Activated T-cell treated with anti-CD3 and anti-CD28 coated beads for 48 hours (primary cell): Measurements from ENCODE around the gene MAGOHB.
"Not testable (repeated sequence)": the region's sequence is repeated elsewhere in the genome, so short reads cannot be mapped to it uniquely, and the experiment has no call there.

Experiments
- DNase-seq: peaks from one replicate; pipeline ENCODE4 v3.0.0-alpha.2; 2020; ENCODE audit warnings: low read depth

The MAGOHB gene

DNA sequence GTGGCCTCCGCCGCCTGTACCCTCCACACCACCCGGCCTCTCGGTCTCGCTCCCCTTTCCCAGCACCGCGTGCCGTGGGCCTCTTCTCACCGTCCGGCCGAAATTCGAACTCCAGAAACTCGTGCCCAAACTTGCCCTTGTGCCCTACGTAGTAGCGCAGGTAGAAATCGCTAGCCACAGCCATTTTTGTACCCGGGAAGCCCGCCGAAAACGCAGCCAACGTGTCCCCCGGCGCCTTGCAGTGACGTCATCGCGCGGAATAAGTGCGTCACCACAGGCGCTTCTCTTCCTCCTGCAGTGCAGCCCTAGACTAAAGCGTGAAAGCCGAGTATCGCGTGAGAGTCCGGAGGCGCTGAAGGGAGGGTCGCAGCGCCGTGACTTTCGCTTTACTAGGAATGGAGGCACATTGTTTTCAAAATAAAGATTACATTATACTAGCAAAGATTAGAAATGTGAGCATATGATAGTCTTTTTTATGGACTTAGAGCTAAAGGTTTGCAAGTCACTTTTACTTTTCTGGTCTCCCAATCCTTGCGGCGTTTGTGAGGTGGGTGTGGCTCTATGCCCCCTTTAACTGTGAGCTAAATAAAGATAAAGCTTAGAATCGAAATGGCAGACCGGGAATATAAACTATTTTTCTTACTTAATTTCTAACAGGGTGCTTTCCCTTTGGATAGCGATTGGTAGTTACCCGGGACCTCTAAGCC, at the start of gene MAGOHB:
Gene MAGOHB (minus strand): TSS at position 261 of the 707 bp plus-strand sequence. CDS start 77 bp downstream, at position 184.
- peak; percentile 98 for DNase-seq

DNA sequence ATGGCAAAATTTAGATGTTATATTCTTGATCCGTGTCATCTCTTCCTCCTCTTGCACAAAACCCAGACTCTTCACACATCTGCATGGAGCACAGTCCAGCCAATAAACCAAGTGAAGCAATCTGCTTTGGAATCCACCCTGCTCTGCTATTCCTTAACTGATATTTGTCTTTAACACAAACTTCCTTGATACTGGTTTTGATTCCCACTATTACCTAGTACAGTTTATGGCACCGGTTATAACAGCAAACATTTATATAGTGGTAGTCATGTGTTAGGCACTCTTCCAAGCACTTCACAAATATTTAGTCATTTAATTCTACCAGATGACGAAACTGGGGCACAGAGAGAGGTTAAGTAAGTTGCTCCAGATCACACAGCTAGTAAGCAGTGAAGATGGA, 47.9 kb upstream of the MAGOHB start:
- no peak for DNase-seq

DNA sequence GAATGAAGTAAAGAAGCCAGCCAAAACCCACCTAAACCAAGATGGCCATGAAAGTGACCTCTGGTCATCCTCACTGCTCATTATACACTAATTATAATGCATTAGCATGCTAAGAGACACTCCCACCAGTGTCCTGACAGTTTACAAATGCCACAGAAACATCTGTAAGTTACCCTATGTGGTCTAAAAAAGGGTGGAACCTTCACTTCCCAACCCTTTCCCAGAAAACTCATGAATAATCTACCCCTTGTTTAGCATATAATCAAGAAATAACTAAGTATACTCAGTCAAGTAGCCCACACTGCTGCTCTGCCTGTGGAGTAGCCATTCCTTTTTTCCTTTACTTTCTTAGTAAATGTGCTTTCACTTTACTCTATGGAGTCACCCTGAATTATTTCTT, 40.6 kb upstream of the MAGOHB start:
- DNase-seq, result no peak

DNA sequence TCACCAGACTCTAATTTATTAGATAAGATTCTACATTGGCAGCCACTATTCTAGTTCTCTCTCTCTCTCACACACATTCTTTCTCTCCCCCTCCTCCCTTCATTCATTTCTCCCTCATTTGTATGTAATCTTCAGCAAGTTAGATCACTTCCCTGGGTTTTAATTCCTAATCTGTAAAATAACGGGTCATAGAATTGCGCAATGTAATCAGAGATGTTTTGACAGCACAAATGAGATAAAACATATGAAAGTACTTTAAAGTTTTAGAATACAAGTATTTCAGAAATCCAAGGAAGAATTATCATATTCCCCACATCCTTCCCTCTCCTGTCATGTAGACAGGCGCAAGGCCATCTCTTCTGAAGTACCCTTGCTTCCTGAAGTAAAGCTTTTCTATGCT, 38.8 kb upstream of the MAGOHB start:
- DNase-seq, result no peak

DNA sequence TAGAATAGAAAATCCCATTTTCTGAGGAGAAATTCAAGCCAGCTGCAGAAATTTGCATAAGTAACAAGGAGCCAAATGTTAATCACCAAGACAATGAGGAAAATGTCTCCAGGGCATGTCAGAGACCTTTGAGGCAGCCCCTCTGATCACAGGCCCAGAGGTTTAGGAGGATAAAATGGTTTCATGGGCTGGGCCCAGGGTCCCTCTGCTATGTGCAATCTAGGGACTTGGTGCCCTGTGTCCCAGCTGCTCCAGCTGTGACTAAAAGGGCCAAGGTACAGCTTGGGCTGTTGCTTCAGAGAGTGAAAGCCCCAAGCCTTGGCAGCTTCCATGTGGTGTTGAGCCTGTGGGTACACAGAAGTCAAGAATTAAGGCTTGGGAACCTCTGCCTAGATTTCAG, 33.2 kb upstream of the MAGOHB start:
- DNase-seq, result not testable (repeated sequence)

DNA sequence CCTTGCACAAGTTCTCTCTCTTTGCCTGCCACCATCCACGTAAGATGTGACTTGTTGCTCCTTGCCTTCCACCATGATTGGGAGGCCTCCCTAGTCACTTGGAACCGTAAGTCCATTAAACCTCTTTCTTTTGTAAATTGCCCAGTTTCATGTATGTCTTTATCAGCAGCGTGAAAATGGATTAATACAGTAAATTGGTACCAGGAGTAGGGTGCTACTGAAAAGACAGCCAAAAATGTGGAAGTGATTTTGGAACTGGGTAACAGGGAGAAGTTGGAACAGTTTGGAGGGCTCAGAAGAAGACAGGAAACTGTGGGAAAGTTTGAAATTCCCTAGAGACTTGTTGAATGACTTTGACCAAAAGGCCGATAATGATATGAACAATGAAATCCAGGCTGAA, 32.5 kb upstream of the MAGOHB start:
- DNase-seq, result no peak

DNA sequence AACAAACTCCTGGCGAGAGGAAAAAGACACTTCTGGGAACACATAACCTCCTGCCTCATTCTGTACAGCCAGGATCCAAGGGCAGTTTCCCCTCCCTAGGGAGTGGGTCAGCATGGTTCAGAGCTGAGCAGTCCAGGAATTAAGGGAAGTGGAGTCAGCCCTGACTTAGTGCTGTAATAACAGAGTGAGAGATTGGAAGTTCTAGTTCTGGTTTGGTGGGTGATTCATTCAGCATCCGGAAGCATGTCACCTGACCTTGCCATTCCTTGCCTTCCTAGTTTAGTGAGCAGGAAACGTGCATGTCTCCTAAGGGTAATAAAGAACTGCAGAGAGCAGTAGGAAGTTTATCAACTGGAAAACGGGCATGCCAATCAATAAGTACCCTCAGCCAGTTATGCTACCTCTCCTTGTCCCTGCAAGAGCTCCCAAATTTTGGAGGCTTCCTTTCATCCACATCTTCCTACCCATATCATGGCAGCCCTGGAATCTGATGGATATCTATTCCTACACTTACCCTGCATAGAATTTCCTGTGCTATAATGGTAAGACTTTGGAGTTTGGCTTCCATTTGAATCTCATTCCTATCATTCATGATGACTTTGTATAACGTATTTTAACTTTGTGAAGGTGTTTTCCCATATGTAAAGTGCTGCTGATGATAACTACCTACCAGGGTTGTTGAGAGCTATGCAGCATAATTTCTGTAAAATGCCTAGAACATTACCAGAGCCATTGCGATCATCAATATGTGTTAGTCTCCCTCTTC, 28.5 kb upstream of the MAGOHB start:
- no peak for DNase-seq

DNA sequence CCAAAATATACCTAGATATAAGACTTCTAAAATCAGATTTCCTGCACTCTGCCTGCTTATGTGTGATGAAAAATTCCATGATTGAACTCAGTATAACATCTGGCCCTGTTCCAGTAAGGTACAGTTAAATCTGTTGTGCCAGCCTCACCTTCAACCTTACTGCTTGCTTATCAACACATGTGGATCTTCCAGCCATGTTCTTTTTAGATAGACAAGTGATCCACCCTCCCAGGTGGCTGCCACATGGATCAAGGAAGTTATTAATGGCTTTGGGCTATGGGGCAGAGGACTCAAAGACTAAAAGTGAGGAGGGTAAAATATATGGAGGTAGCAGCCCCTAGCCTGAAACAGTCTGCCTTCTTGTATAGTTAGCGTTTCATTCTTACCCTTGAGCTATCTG, 25.3 kb upstream of the MAGOHB start:
- DNase-seq, result no peak

DNA sequence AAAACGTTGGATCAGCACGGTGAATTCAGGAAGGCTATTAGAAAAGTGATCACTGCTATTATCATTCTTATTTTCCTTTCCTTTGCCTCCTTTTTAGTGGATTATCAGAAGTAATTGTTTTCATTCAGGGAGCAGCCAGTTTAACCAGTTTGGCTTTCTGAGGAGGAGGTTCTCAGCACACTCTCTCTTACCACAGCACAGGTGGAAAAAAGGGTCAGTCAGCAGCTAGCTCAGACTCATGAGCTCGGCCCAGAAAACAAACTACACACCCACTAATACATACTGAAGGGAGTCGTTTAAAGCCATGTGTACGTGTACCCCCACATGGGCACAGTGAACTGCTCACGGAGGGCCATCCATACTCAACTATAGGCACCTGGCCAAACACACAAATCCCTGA, 23.2 kb upstream of the MAGOHB start:
- DNase-seq, result no peak

DNA sequence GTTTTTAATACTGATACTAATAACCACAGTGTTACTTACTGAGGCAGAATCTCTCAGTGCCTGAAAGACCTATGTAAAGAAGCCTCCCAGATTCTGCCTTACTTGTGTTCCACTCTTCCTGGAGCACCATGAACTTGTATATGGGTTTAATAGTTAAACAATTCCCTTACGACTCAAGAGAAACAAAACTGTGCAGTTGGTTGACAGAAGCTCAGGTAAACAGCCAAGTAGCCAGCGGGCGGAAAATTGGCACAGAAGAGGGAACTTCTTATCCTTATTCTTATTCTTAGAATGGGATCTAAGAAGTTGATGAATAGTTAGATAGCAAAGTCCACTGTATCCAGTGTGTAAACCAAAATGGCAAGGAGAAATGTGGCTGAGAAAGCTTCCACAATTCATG, 22.7 kb upstream of the MAGOHB start:
- no peak for DNase-seq

DNA sequence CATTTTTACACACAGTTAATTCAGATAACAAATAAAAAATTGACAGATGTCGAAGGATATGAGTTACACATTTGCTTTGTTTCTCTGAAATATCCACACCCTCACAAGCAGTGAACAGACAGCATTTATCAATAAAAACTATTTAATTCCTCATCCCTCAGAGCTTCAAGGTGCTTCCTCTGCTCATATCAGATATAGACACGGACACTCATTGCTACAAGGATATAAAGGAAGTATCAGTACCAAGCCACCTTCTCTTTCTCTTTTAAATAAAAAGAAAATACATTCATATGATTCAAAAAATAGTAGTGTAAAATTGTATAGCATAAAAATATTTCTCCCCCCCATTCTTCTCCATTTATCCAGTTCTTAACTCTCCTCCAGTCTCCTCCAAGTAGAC, 21.9 kb upstream of the MAGOHB start:
- no peak for DNase-seq

DNA sequence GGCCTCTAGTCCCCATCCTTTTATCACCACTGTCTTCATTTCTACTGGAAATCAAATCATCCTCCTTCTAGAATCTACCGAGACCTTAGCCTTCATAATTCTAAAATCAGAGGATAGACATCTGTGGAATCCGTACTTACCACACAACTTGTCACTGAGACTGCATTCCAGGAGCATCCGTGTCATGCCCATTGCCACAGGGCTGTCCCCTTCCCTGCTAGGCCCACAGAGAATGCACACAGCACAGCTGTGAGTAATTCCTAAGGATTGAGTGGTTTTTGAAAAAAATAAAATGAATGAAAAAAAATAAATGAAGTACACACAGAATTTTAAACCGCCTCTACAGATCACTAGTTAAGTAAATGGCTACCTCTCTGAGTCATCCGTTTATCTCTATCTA, 21.0 kb upstream of the MAGOHB start:
- no peak for DNase-seq

DNA sequence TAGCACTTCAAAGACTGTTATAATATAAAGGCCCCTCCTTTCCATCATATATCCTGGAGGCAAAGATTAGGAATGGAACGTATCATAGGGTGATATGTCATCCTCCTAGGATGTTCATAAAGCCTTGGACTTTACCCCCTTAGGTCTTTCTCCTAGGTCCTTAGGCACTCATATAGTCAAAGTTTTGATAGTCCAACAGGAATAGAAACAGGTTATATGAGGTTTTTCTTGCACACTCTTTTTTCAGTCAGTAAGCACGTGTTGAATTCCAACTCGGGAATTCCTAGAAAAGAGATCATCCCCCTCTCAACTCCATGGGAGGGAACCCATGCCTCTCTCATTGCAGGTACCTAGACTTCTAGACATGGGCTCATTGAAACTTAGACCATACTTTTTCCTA, 20.1 kb upstream of the MAGOHB start:
- no peak for DNase-seq

DNA sequence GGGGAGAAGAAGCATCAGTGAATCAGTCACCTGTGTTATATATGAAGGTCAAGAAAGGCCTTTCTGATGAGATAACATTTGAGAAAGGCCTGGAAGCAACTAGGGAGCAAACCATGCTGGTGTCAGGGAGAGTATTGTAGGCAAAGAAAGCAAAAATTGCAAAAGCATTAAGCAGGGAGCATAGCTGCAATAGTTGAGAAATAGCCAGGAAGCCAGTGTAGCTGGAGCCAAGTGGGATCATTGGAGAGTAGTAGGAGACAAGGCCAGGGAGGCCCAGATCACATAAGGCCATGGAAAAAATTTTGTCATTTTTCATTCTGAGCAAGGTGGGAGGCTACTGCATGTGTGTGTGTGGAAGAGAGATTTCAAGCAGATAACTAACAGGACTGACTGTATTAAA, 18.8 kb upstream of the MAGOHB start:
- DNase-seq, result no peak

DNA sequence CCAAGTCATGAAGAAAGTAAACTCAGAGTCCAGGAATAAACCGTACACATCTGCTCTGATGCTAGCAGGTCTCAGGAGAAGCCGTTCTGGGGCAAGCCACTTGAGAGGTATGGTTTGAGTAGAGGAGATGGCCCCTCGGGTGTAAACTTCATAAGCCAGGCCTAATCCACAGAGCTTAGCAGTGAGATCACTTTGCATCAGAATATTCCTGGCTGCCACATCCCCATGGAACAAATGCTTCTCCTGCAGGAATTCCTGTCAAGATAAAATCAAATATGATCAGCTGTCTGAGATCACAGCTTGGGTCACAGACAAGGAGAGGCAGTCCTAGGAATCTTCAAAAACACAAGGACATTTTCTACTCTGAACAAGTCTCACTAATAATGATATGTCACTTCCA, 11.2 kb upstream of the MAGOHB start:
- no peak for DNase-seq

DNA sequence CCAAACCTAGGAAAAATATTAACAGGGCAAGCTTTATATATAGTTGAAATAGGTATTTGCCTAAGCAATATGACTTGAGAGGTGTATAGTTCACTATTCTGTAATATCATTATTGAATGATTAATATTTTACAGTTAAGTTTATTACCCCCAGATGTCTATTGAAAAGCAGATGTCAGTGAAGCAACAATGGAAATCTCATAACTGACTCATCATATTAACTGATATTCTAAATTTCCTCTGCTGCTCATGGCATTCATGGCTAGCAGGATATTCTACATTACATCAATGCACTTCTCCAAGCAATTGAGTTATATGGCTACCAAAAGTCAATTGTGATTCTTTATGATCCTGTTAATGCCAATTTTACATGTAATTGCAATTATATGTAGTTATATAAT, 9.7 kb upstream of the MAGOHB start:
- DNase-seq, result no peak

DNA sequence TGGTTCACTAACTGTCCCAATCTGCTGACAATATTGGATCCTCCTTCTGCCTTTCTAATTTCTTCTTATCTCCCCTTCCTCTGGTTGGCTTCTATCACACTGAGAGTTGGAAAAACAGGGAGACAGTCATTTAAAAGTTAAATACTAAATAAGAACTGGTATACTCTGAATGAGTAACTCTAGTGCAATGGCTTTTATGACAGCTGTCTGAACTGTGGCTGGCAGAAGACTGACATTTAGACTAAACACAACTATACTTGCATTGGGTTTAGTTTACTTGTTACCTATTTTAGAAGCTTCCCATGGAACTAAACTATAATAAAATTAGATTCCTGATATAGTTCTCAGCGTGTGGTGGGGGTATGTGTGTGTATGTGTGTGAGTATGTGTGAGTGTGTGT, 7.9 kb upstream of the MAGOHB start:
- DNase-seq, result no peak

DNA sequence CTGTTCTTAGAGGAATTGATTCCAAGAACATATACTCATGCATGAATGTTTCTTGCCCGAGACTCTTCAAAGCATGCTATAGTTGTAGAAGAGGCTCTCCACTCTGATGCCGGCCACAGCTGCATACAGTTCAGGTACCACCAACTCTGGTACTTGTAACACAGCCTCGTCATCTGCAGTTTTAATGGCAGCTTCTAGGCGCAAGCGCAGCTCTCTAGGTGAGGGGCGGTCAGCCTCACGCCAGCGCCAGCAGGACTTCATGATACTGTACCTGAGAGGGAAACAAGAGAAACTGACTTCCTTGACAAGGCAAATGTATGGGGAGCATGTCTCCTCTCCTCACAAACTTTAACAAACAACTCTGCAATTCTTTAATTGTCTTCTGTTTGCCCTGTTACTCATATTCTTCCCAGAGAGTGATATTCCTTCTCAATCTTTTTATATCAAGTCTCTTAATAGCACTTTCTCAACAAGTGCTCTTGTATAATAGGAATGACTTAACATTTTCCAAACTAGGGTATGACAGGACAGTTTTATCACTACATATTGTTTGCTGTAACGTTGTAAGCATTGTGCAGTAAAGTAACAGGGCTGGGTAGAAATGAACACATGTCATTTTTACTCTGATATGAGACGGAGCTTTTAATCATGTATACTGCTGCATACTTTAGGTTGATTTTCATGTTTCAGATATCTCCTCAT, 6.8 kb upstream of the MAGOHB start:
- DNase-seq, result no peak

DNA sequence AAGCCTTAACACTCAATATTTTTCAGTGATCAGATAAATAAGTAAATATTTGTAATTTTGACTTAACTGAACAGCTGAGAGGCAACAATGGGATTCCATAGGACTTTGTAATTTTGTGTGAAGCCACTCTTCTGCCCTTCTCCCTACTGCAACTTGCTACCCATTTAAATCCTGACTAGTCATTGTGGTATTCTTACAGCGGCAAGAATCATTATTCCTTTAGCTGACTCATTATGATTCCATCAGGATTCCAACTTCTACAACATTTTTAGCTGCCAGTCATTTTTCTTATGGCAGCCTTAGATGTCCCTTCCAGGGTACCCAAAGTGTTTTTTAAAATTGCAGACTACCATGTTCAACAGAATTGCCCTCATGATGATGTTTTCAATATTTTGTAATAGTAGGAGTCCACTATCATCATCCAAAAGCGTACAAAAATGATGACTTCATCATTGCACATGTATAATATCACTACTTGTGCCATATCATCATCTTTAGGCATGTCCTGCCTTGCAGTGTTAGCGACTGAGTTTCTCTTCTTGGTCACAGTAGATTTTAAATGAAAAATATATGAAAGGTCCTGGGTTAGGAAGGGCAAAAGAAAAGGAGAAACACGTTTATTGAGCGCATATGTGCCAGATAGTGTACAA, 5.1 kb upstream of the MAGOHB start:
- DNase-seq, result no peak

DNA sequence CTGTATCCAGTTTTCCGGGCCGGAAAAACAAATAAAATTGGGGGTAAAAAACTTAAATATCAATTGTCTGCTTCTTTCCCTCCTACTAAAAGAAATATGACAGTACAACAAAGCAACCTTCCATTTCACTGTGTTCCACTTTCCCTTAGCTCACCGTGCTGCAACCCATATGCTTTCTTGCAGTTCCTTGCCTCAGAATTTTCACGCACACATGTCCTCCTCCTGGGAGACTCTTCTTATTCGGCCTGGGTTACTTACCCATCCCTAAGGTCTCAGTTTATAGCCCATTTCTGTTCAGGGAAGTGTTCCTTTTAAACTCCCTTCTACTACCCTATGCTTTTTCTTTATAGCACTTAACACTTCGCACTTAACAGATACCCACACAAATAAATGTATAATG, 4.5 kb upstream of the MAGOHB start:
- DNase-seq, result no peak

DNA sequence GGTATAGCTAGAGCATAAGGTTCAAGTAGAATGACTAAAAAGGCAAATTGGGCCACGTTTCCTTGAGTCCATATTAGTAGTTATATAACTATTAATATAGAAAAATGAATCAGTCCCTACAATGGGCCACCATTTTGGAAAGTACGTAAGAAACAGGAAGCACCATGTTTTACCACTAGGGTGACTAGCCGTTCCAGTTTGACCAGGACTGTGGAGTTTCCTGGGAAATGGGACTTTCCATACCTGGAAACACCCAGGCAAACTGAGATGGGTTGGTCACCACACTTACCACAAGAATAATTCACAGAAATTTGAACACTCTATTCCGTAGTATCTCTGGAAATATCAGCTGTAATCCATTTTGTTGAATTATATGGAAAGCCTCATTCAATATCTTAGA, 2.1 kb upstream of the MAGOHB start:
- DNase-seq, result no peak

DNA sequence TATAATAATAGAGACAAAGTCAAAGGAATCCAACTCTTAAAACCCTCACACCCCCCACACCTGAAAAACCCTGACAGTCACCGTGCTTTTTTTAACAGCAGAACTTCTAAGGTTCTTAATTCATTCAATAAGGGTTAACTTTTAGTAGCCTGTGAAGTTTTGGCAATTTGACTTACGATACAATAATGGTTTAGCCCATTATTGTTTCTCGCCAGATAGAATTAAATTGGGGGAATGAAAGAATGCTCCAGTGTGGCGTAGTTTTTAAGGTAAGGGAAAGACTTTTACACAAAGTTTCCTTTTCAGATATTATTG, 604 bp upstream of the MAGOHB start:
- no peak for DNase-seq

DNA sequence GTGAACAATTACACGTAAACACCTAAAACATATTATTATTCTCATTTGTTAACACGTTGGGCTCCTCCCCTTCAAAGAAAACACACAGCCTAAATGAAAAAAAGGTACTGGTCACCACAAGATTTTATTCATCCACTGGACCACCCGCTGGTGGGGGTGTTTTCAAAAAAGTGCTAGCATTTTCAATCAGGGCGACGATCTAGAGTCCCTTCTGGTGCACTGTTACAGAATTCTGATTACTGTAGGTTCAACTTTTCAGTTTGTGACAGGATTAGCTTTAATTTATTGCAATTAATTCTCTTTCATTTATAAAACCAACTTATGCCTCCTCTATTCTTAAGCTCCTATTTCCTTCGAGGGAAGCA, 443 bp downstream of the MAGOHB start:
- DNase-seq, result no peak
